ENCODE data around the gene SLC5A6.

- no peak for TF ChIP-seq POLR2AphosphoS5 (IDR thresholded peaks at IDR 0.05; ENCODE audit: low read depth, low read length)
- TF ChIP-seq TAF1 (IDR thresholded peaks at IDR 0.05; ENCODE audit: low read depth, low read length): no peak
Measured at GRCh38 chr2:27206346-27206745, 5.7 kb downstream of the SLC5A6 start.
